Epithelial cell of esophagus (primary cell): Measurements from ENCODE around the gene SLC29A4.

Experiments
- DNase-seq: peaks from one replicate; pipeline ENCODE4 v3.0.0; 2010; ENCODE audit warnings: low read depth
- H3K4me3 ChIP-seq: 2 replicates; pipeline ENCODE4 v1.5.1; 2011; ENCODE audit warnings: mild to moderate bottlenecking, low read length, control low read depth
- TF ChIP-seq, protein P1 (sequence below): IDR thresholded peaks from 2 replicates; pipeline ENCODE4 v1.5.1; 2011; ENCODE audit warnings: low read depth, mild to moderate bottlenecking, low read length, control low read depth, inconsistent platforms; ENCODE audit not compliant: insufficient read depth; ENCODE audit errors: missing control alignments

SLC29A4 gene

GRCh38 chr7:5294169-5294987 is 11.6 kb downstream of the SLC29A4 start:
- TF ChIP-seq, protein P1, sequence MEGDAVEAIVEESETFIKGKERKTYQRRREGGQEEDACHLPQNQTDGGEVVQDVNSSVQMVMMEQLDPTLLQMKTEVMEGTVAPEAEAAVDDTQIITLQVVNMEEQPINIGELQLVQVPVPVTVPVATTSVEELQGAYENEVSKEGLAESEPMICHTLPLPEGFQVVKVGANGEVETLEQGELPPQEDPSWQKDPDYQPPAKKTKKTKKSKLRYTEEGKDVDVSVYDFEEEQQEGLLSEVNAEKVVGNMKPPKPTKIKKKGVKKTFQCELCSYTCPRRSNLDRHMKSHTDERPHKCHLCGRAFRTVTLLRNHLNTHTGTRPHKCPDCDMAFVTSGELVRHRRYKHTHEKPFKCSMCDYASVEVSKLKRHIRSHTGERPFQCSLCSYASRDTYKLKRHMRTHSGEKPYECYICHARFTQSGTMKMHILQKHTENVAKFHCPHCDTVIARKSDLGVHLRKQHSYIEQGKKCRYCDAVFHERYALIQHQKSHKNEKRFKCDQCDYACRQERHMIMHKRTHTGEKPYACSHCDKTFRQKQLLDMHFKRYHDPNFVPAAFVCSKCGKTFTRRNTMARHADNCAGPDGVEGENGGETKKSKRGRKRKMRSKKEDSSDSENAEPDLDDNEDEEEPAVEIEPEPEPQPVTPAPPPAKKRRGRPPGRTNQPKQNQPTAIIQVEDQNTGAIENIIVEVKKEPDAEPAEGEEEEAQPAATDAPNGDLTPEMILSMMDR = no peak
- no peak overlapping the region for H3K4me3 ChIP-seq
- no peak for DNase-seq

GRCh38 chr7:5295039-5296014 is 12.6 kb downstream of the SLC29A4 start:
- DNase-seq = no peak
- H3K4me3 ChIP-seq = no peak overlapping the region
- TF ChIP-seq, protein P1 = no peak

- TF ChIP-seq, protein P1 = no peak
- DNase-seq = no peak
- H3K4me3 ChIP-seq = no peak overlapping the region
These were observed 13.4 kb downstream of the SLC29A4 start for GRCh38 chr7:5296015-5296610.

DNA sequence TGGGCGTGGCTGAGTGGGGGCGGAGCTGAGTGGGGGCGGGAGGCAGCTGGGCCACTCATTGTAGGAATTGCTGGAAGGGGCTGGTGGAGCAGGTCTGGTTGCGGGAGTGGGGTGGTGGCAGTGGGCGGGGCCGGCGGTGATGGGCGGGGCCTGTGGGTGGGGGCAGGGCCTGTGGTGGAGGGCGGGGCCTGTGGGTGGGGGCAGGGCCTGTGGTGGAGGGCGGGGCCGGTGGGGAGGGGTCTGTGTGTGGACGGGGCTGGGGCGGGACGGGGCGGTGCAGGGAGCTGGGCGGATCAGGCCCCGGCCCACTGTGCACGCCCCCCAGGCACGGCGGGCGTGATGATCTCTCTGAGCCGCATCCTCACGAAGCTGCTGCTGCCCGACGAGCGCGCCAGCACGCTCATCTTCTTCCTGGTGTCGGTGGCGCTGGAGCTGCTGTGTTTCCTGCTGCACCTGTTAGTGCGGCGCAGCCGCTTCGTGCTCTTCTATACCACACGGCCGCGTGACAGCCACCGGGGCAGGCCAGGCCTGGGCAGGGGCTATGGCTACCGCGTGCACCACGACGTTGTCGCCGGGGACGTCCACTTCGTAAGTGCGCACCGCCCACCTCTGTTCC is 14.0 kb downstream of the SLC29A4 start:
- no peak overlapping the region for H3K4me3 ChIP-seq
- TF ChIP-seq, protein P1 = no peak
- DNase-seq = peak; percentile 55

DNA sequence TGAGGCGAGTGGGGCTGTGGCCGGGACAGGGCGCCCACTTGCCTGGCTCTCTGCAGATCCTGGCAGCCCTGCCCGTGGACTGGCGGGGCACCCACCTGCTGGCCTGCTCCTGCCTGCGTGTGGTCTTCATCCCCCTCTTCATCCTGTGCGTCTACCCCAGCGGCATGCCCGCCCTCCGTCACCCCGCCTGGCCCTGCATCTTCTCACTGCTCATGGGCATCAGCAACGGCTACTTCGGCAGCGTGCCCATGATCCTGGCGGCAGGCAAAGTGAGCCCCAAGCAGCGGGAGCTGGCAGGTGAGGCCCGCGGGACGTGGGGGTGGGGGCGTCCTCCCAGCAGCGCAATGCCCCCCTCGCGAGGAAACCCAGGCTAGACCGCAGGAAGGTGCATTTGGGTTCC is 17.6 kb downstream of the SLC29A4 start:
- TF ChIP-seq, protein P1 = no peak
- DNase-seq = no peak
- H3K4me3 ChIP-seq = no peak overlapping the region

GRCh38 chr7:5302577-5302976 is 19.8 kb downstream of the SLC29A4 start:
- H3K4me3 ChIP-seq = no peak overlapping the region
- TF ChIP-seq, protein P1 = no peak
- DNase-seq = no peak
